ENCODE data around the gene KCTD8.

KCTD8 gene

DNA sequence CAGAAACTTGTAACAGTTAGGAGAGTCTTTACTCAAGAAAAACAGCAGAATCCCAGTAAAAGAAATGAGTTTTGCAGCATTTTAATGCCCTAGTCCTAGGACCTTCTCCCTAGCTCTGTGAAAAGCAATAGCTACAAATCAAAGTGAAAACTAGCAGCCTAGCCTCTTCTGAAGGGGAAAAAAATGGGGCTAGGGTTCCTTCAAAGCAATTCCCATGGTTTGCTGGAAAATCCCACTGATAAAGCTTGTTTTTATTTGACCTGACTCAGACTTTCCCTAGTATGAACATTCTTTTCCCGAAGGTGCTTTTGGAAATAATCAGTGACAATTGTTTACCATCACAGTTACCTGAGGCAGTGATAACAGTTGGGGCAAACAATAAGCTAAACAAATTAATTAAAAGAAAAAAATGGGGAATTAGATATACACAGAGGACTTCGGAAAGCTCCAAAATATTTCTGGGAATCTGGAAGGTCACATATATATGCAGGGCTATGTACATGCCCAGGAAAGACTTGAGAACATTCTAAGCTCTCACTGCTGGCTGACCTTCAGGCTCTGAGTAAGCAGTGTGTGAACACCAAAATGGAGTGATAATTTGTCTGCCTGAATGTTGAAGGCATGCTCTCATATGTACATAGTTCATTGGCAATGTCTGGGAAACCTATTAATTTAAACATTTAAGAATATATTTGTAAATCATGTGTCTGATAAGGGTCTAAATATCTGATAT lies 285.9 kb downstream of the KCTD8 start:
- no peak for DNase-seq (ENCODE audit: low spot score)

DNA sequence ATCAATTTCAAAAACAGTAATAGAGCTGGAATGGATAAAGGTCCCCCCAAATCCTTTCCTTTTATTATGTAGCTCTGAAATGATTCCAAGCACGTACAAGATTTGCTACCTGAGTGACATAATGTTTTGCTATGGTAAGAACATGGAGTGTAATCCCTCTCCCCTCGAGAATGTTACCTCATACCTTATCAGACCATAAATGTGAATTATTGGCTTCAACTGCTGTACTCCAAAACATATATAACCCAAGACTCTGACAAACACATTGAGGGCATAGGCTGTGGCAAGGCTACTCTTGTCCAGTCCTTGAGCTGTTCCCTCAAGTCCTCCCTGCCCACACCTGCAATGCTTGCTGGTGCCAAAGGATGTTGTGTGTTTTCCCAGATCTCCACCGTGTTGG lies 286.9 kb downstream of the KCTD8 start:
- no peak for DNase-seq (ENCODE audit: low spot score)

DNA sequence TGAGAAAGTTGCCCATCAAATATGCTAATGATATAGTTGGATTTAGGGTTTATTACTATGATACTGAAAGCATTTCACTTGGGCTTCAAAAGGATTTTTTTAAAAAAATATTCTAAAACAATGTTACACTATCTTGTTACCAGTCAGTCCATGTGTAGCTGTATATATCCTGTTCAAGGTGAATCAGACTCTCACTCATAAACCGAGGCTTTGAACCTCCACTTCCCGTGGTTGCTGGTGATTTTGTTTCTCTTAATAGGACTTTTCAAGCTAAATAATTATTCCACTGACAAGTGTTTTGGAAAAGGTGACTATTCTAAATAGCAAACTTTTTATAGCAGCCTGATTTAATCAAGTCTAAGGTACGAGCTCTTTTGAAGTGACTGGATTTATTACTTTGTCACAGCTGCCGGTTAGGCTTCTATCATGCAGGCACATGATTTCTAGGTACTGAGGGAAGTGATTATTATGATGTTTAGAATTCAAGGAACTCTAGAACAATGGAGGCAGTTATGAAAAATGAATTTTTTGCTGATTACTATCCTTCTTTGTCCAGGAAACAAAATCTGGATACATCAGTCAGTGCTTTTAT lies 287.7 kb downstream of the KCTD8 start:
- no peak for DNase-seq (ENCODE audit: low spot score)

DNA sequence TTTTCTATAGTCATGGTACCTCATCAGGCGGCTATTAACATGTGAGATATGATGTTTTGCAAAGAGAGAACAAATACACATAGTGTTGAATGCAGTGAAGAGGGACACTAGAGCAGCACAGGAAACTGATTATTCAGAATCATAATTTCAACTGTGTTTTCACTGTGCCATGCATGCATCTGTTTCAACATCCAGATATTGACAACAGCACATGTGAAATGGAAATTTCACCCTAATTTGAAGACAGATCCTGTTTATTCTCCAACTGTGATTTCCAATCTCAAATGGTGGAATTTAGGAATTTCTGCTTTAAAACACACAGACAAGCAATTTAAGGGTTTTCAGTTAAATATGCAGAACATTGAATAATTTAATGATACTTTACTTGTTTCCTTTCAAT lies 288.6 kb downstream of the KCTD8 start:
- DNase-seq (ENCODE audit: low spot score): no peak

DNA sequence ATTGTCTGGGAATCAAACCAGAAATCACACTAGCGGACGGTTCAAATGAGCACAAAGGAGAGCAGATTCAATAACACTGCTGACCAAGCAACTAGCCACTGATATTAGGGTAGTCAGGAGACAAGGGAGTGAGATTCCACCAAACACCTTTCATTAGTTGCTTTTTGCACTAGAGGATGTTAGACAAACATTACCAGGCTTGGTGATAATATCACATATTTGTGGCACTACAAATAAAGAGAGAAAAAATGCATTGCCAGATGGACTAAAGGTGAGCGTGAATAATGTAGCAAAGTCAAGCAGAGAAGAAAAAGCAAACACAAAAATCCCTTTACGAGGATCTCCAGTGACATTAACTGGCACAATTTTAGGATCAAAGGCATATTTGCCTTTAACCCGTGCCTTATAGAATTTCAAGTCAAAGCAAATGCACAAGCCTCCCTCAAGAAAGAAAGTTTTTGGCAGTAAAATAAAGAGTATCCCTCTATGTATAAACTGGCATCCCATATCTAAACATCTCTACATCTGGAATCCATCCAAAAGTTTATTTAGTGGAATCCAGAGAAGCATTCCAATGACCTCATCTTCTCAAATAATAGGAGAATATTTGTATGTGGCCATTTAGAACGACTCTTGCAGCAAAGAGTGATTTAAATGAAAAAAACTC lies 290.9 kb downstream of the KCTD8 start:
- no peak for DNase-seq (ENCODE audit: low spot score)

DNA sequence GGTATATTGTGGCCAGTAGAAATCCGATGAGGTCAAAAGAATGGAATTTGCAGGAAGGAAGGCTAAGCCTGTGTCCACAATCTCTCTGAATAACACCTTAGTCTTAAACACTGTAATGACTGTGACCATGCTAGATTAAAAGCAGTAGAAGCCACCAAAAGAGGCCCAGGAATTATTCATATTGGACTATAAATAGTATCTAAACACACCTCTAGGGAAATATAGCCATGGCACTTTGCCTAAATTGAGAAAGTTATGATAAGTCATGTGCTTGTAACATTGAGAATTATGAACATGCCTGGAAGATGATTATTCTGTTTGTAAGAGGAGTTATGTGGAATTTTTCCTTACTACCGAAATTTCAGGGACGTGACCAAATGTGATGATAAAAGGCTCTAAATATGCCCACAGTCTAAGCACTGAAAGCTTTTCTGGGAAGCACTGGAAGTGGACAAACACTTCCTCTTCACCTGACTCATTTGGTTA lies 298.5 kb downstream of the KCTD8 start:
- DNase-seq (ENCODE audit: low spot score): no peak

DNA sequence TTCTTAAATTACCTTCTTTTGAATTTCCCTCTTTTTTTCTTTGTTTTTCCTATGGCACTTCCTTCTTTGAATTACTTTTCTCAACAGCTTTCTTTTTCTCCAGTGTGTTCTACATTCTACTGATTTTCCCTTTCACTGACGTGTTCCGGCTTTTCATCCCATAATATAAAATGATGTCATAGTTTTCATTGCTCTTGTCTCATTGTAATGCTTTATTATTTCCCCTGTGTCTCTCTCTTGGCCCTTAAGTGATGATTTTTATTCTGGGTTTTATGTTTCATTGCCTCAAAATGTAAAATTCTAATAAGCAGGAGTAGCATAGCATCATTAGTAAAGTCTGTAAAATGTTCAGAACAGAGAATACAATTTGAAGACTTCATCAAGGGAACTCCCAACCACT lies 299.3 kb downstream of the KCTD8 start:
- DNase-seq (ENCODE audit: low spot score): no peak

DNA sequence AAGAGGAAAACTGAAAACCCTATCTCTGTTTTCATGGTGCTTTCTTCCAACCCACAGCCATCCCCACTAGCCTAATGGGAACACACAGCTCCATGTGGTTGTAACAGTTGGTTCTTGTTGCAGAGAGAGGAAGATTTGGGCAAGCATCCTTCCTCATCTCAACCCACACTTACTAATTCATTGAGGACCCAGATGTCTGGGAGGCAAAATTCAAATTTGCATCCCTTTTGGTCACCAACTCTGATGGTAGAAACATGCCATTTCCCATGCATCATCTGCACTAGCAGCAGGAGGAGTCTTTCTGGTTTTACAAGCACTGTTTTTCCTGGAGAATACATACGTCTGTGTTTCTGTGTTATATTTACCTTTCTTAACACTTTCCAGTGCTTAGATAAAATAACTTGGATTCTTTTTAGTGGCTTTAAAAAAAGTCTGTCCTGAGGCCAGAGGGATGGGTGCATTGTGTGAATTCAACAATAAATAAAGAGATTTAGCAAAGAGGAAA lies 301.0 kb downstream of the KCTD8 start:
- DNase-seq (ENCODE audit: low spot score): no peak

DNA sequence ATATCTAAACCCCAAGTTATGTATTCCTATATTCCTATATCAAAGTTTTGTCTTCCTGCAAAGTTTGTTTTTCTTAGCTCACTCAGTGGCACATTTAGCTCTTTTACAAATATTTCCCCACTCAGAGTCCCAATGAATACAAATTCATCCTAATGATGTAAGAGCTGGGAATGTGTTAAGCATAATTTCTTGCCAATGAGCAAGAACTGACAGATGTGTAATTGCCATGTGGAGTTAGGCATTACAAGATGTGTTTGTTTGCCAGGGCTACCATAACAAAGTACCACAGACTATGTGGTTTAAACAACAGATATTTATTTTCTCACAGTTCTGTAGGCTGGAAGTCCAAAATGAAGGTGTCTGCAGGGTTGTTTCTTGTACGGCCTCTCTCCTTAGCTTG lies 302.1 kb downstream of the KCTD8 start:
- no peak for DNase-seq (ENCODE audit: low spot score)

DNA sequence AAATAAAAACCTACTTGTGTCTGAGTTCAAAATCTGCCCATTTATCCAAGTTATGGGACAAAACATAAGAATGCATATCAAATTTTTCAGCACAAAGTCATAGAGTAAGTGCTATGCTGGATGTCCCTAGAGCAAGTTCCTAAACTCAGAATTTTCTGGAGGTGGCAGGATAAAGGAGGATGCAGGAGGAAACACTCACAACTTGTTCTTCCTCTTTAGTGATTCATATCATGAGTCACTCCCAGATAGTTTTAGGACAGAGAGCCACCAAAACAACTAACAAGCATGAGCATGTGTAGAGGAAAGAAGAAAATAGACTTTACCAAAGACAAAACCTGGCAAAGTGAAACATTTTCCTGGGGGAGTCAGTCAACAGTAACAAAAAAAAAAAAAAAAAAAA lies 302.7 kb downstream of the KCTD8 start:
- DNase-seq (ENCODE audit: low spot score): no peak

DNA sequence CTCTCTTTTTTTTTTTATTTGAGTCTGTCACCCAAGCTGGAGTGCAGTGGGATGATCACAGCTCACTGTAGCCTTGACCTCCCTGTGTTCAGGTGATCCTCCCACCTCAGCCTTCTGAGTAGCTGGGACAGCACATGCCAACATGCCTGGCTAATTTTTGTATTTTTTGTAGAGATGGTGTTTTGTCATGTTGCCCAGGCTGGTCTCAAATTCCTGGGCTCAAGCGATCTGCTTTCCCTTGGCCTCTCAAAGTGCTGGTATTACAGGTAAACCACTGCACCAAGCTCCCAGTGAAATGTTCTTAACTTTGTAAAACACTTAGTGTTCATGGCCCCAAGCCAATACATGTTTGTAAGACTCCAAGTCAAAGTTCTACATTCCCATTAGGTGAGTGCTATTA lies 316.1 kb downstream of the KCTD8 start:
- no peak for DNase-seq (ENCODE audit: low spot score)

Measured in ecto neural progenitor cell (in vitro differentiated cells).